CD4-positive, alpha-beta T cell treated with Interleukin-21 for 1 hour (primary cell): Measurements from ENCODE around the gene NTN3.
A peak's percentile ranks its signal among the peaks of the same experiment; 100 is the strongest.

ENCODE experiments used
- DNase-seq: peaks from one replicate; pipeline ENCODE4 v3.0.0-alpha.2; 2020

The NTN3 gene

GRCh38 chr16:2497695-2498484, 26.8 kb downstream of the NTN3 start:
- no peak for DNase-seq

DNA sequence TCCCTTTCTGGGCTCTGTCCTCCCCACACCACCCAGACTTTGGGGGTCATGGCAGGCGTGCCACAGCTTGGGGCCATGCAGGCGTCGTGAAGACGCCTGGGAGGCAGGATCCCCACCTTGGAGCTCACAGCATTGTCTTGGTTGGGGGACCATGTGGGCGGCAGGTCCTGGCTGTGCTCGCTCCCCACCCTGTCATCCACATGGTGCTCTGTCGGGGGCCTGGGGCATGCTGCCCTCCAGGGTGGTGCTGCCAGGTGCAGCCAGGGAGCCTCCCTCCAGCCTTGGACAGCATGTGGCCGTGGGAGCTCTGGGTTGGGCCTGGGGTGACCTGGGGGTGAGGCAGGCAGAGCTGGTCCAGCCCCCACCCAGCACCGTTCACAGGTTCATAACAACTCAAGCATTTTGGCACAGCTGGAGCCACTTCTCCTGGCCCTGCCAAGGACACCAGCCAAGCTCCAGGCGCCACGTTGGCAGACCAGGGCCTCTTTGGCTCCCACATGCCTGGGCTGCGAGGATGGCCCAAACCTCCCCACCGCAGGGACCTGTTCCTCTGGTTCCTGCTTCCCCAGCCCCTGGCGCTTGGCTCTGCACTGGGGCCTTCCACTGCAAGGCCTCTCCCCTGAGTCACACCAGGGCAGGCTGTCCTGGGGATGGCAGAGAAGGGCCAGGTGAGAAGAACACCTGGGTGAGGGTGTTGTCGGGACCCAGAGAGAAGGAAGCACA, 27.6 kb downstream of the NTN3 start:
- no peak for DNase-seq

GRCh38 chr16:2499454-2499853, 28.4 kb downstream of the NTN3 start:
- DNase-seq = no peak

DNA sequence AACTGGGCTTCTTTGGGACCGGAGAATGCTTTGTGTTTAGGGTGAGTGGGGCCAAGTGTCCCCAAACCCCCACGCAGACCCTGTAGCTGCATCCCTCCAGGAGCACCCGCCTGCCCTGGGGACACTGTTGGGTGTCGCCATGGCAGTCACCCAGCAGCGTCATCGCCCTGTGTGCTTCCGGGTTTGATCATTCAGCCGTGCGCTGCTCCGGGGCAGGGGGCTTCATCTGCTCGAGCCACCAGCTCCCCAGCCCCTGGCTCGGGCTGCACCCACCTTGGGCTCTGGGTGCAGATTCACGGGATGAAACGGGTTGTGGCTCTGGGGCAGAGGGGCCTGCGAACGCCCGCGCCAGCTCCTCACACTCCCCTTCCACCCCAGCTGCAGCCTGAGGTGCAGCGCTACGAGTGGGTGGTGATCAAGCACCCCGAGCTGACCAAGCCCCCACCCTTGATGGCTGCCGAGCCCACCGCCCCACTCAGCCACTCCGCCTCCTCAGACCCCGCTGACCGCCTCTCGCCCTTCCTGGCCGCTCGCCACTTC, 28.9 kb downstream of the NTN3 start:
- DNase-seq = no peak

GRCh38 chr16:2500430-2500917, 29.4 kb downstream of the NTN3 start:
- no peak for DNase-seq

- DNase-seq = peak; percentile 81
Measured at GRCh38 chr16:2500918-2501750, 30.0 kb downstream of the NTN3 start.

GRCh38 chr16:2501946-2502895, 31.1 kb downstream of the NTN3 start:
- DNase-seq = no peak

DNA sequence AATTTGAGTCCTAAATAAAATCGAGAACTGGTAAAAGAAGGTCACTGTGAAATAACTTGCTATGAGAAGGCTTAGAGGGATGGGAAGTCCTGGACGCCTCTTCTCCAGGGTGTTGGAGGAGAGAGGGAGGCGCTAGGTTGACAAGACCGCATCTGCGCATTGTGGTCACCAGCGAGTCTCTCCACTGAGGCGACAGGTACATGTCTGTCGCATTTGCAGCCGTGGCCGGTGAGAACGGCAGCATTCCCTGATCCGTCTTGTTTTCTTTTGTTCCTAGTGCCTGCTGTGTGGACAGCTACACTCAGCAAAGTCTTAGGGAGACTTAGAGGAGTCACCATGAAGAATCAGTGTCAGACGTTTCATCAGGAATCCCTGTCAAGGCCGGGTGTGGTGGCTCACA, 34.6 kb downstream of the NTN3 start:
- no peak for DNase-seq

- DNase-seq = no peak
Measured at GRCh38 chr16:2507052-2507659, 36.1 kb downstream of the NTN3 start.

DNA sequence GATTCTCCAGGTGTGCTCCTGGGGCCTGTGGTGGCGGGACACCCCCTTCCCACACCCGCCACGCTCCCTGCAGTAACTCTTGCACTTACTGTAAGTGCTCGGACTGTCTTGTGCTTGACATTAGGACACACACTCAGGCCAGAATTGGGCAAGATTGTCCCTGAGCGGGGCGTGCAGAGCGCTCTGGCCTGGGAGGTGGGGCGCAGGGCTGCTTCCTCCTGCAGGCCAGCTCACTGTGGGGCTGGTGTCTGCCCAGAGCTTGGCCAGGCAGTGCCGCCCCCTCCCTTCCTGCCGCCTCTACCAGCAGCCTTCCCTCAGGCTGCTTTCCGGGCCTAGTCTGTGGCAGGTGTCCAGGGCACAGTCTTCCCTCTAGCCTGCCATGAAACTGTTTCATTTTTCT, 36.6 kb downstream of the NTN3 start:
- DNase-seq = no peak

DNA sequence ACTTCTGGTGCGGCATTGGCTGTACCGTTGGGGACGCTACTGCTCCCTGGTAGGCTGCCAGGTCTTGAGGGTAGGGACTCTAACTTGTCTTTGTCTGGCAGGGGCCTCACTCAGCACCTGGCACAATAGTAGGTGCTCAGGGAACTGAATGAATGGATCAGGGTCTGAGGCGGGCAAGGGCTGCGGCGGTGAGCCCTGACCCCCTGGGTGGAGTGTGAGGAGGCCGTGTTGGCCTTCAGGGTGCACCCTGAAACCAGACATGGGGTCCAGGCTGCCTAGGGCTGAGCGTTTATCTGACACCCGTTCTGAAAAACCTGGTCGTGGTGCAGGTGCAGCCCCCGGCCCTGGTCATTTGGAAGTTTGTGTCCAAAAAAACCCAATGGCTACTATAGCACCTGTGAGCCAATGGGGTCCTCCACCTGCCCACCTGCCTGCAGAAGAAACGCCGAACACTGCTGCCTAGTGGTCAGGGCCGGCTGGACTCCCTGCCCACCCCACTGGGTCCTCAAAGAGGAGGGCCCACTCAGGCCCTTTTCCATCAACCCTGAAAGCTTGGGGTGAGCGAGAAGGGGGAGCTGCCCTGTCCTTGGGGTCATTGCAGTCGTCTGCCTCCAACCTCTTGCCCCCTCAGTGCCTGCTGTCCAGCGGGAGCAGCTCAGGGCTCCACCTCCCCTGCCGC, 37.8 kb downstream of the NTN3 start:
- no peak for DNase-seq

DNA sequence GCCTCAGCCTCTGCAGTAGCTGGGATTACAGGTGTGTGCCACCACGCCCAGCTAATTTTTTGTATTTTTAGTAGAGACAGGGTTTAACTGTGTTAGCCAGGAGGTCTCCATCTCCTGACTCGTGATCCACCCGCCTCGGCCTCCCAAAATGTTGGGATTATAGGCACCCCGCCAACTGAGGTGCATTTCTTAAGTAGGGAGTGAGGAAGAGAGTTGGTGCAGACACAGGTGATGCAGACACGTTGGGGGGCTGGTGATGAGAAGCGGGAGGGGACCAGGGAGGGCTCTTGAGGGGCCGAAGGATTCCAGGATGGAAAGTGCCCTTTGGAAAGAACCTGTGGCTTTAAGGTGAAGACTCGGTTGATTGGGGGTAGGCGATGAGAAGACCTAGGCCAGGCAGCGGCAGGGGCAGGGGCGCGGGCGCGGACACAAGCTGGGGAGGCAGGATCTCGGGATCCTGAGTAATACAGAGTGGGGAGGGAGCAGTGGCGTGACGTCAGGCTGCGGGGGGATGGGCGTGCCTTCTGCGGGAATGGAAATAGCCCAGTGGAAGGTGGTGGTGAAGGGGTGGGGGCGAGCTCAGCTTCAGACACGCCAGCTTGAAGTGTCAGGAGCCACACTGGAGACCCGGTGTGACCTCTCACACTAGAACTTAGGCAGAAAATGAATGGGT, 40.2 kb downstream of the NTN3 start:
- DNase-seq = no peak

DNA sequence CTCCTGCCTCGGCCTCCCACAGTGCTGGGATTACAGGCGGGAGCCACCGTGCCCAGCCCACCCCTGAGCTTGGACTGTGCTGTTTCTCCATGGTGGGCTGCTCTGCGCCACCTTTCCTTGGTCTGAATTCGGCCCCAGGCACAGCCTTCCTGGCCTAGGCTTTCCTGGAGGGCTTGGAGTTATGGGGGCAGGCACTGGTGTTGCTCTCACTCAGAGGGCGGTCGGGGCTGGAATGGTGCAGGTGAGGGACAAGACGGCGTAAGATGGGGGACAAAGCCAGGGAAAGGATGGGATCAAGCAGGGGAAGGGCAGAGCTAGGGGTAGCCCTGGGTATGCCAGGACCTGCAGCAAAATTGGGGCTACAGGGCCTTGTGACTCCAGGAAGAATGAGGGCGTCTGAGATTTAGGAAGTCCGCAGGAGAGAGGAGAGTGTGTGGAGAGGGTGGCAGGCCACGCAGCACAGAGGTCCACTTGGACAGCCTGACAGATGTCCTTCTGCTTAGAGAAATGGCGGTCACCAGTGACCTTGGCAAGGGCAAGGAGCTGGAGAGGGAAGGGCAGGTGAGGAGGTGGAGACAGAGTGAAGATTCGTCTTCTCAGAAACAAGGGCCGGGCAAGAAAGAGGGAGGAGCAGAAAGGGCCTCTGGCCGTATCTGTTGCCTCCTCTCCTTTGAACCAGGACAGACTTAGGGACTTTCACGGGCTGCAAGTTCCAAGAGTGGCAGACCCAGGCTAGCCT, 41.1 kb downstream of the NTN3 start:
- DNase-seq = no peak

DNA sequence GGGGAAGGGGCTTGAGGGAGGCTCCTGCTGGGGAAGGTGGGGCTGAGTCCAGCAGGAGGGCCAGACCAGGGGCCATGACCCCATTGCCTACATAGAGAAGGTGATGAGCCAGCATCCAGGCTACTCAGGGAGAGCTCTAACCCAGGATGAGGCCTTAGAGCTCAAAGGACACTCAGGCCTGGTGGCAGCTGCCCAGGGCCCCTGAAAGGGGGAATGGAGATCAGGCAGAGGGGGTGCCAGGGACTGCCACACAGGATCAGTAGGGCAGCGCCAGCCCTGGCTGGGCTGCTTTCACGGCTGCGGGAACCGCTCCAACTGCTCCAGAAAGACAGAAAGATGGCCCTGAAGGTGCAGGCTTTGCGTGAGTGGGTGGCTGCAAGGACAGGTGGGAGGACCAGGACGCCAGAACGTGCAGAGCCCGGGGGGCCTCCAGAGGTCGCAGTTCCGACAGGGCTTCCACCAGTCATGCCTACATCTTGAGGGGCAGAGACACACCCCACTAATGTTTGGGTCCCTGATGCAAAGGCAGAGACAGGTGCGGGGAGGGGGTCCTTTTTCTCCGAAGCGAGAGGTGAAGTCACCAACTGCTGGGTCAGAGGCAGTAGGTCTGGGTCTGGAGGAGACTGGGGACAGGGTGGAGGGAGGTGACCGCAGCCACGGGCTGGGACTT, 41.8 kb downstream of the NTN3 start:
- DNase-seq = no peak

- DNase-seq = peak; percentile 94
Measured at GRCh38 chr16:2513405-2514332, 42.6 kb downstream of the NTN3 start, which contains the start of gene ATP6V0C. TSS of gene ATP6V0C (plus strand) at chr16:2513952. CDS start at chr16:2514104, 152 bp downstream.

- DNase-seq = peak; percentile 60
Measured at GRCh38 chr16:2514333-2515179, 43.5 kb downstream of the NTN3 start.
